Adrenal gland (tissue), 12 donors: Measurements from ENCODE around the gene EFCAB11. TPM values are rescaled to one million over a fixed set of nuclear protein-coding genes. Genes with fewer than 3 reads are reported as not detected.
A peak's percentile ranks its signal among the peaks of the same experiment; 100 is the strongest.

ENCODE experiments used
- DNase-seq, 7 donors: peaks; one replicate each; pipeline ENCODE4 v3.0.0-alpha.2; 2019 to 2020
- H3K27ac ChIP-seq, 5 donors: fragments of 200-600 bp; sonication (generic) in 4 of 5; 1 replicate in 3 of 5; 2 replicates in 2 of 5; pipeline versions ENCODE4 v1.5.1 to v1.8.0; 2016 to 2020; ENCODE audit warnings: mild to moderate bottlenecking in 1 of 5
- H3K27me3 ChIP-seq: fragments of 200-600 bp; 2 replicates; pipeline ENCODE4 v1.8.0; 2021
- H3K36me3 ChIP-seq, 2 donors: fragments of 200-600 bp; replicated peaks in 1 of 2; 1 replicate in 1 of 2; 2 replicates in 1 of 2; pipeline versions ENCODE4 v1.5.1 to v1.8.0; 2018 to 2022
- H3K4me1 ChIP-seq, 2 donors: fragments of 200-600 bp; replicated peaks in 1 of 2; 1 replicate in 1 of 2; 2 replicates in 1 of 2; pipeline versions ENCODE4 v1.5.1 to v1.8.0; 2018 to 2021
- H3K4me3 ChIP-seq, 4 donors: fragments of 200-600 bp; sonication (generic) in 3 of 4; one replicate each; pipeline ENCODE4 v1.5.1; 2016 to 2018
- H3K9me3 ChIP-seq, 3 donors: fragments of 200-600 bp; sonication (generic) in 1 of 3; replicated peaks in 1 of 3; 1 replicate in 2 of 3; 2 replicates in 1 of 3; pipeline versions ENCODE4 v1.5.1 to v1.8.0; 2016 to 2021
- CTCF ChIP-seq, 6 experiments: fragments of 450-650 bp in 4 of 6; fragments of 200-600 bp in 2 of 6; sonication (generic) in 1 of 6; IDR thresholded peaks; 1 replicate in 5 of 6; 2 replicates in 1 of 6; pipeline versions ENCODE4 v1.5.1 to v1.8.0; 2016 to 2021; ENCODE audit warnings: antibody characterized with exemption in 6 of 6, mild to moderate bottlenecking in 2 of 6, moderate library complexity in 1 of 6
- POLR2A ChIP-seq, 2 donors: fragments of 450-650 bp; IDR thresholded peaks; one replicate each; pipeline ENCODE4 v1.6.1; 2017; ENCODE audit warnings: antibody characterized with exemption in 2 of 2, mild to moderate bottlenecking in 2 of 2, moderate library complexity in 1 of 2
- WGBS, 4 donors: extraction: QIAGEN DNeasy Blood & Tissue Kit in 2 of 4; methylation state at CpG; one replicate each; pipeline versions ENCODE4 v1.1.5 to v1.1.7; 2013 to 2017; 5-methylcytosine and 5-hydroxymethylcytosine counted together
- intact Hi-C, 2 donors: fragments of 100-400 bp; cut with DNase I; formaldehyde crosslinking; loops; one replicate each; pipeline versions ENCODE4 v1.14.1 to v1.15.0; 2022 to 2023
- polyA plus RNA-seq, 3 donors: library from polyadenylated mRNA; stranded (reverse); fragments of 200-250 nt in 2 of 3; fragments of 350-450 nt in 1 of 3; fragmentation: Illumina TruSeq in 1 of 3; extraction: RNeasy Lipid Tissue Mini Kit (QIAGEN cat#74804) in 1 of 3; gene quantifications; one replicate each; pipeline ENCODE4 v1.2.3, GENCODE V29; 2013 to 2014
- total RNA-seq, 9 donors: library from RNA; depleted of rRNA in 4 of 9; stranded (reverse); fragments of >200 nt in 4 of 9; fragments of 120-200 nt in 1 of 9; fragmentation: NEBNext Ultra II Directional in 1 of 9; extraction: Animal tissue kit (Norgen Biotek cat#: 25700) in 1 of 9; gene quantifications; one replicate each; pipeline versions ENCODE4 v1.1.0 to v1.2.4, GENCODE V29; 2013 to 2023
- donor health status: healthy with polysubstance abuse.
- donor health status: Bipolar disorder and iron deficiency.
- donor health status: DM: yes; HTN: yes; CAD: no.
- donor health status: DM: no; HTN: no; CAD: no.
- donor health status: DM: no; HTN: no; CAD: no.
- donor health status: DM: yes; HTN: yes; CAD: no.

Gene EFCAB11
- total and polyA plus RNA-seq, 12 donors, result 4.0 to 16.9 (median 8.4) TPM

- no peaks in the 10 kb centered on the region for H3K27me3 ChIP-seq
- H3K9me3 ChIP-seq, result no peaks in the 10 kb centered on the region
- no peak overlapping the region for H3K27ac ChIP-seq
- TF ChIP-seq CTCF (IDR thresholded peaks at IDR 0.05) (no peak), POLR2A (IDR thresholded peaks at IDR 0.05) (no peak)
- intact Hi-C loops, result no loop called here
- no peaks in the 10 kb centered on the region for H3K4me1 ChIP-seq
- no peaks in the 10 kb centered on the region for H3K36me3 ChIP-seq
- no peak overlapping the region for H3K4me3 ChIP-seq
- 94 to 100% (median 100%) methylated on average over 1 of the region's 1 CpG for WGBS, 4 donors
- no peak for DNase-seq
These were observed 42.4 kb upstream of the EFCAB11 start for GRCh38 chr14:89996963-89997362.

GRCh38 chr14:89992273-89992672 is 37.7 kb upstream of the EFCAB11 start:
- intact Hi-C loops, result no loop called here
- Histone ChIP-seq H3K27me3 (no peaks in the 10 kb centered on the region), H3K36me3 (no peaks in the 10 kb centered on the region), H3K4me3 (no peak overlapping the region), H3K9me3 (no peaks in the 10 kb centered on the region), H3K27ac (no peak overlapping the region), H3K4me1 (no peaks in the 10 kb centered on the region)
- 60 to 81% (median 70%) methylated on average over 3 of the region's 3 CpGs for WGBS, 4 donors
- DNase-seq, result peak in 3 of 7 donors; percentile 6 to 24 (median 16)
- TF ChIP-seq POLR2A (IDR thresholded peaks at IDR 0.05) (no peak), CTCF (IDR thresholded peaks at IDR 0.05) (no peak)

GRCh38 chr14:89990623-89991275 is 36.2 kb upstream of the EFCAB11 start:
- no peak for TF ChIP-seq CTCF (IDR thresholded peaks at IDR 0.05)
- no peak for TF ChIP-seq POLR2A (IDR thresholded peaks at IDR 0.05)
- no peak overlapping the region for H3K27ac ChIP-seq
- H3K9me3 ChIP-seq, result no peaks in the 10 kb centered on the region
- no peak for DNase-seq
- no peaks in the 10 kb centered on the region for H3K27me3 ChIP-seq
- intact Hi-C loops, result no loop called here
- H3K4me1 ChIP-seq, result no peaks in the 10 kb centered on the region
- 58 to 77% (median 69%) methylated on average over 2 of the region's 2 CpGs for WGBS, 4 donors
- no peaks in the 10 kb centered on the region for H3K36me3 ChIP-seq
- H3K4me3 ChIP-seq, result no peak overlapping the region

- H3K27ac ChIP-seq, result no peak overlapping the region
- H3K36me3 ChIP-seq, result no peaks in the 10 kb centered on the region
- no peak overlapping the region for H3K4me3 ChIP-seq
- intact Hi-C loops, result no loop called here
- WGBS, 4 donors, result 83 to 93% (median 91%) methylated on average over 5 of the region's 5 CpGs
- no peak for DNase-seq
- H3K4me1 ChIP-seq, result no peaks in the 10 kb centered on the region
- TF ChIP-seq POLR2A (IDR thresholded peaks at IDR 0.05), result no peak
- no peak for TF ChIP-seq CTCF (IDR thresholded peaks at IDR 0.05)
- H3K9me3 ChIP-seq, result no peaks in the 10 kb centered on the region
- H3K27me3 ChIP-seq, result no peaks in the 10 kb centered on the region
These were observed 35.7 kb upstream of the EFCAB11 start for GRCh38 chr14:89990218-89990617.
